ENCODE data around the gene GPR141. TPM values are rescaled to one million over a fixed set of nuclear protein-coding genes. Genes with fewer than 3 reads are reported as not detected.

GPR141 gene
- total RNA-seq, 1 donor from 2014 or later, result not detected

GRCh38 chr7:37768611-37769010 is 85.0 kb downstream of the GPR141 start:
- Mint-ChIP-seq H3K4me3 (ENCODE audit: unreplicated experiment) (no peak overlapping the region), H3K4me1 (ENCODE audit: unreplicated experiment) (no peaks in the 10 kb centered on the region), H3K27me3 (ENCODE audit: unreplicated experiment) (no peaks in the 10 kb centered on the region), H3K9me3 (ENCODE audit: unreplicated experiment) (peaks cover 7% of the 10 kb centered on the region), H3K27ac (ENCODE audit: unreplicated experiment) (no peak overlapping the region), H3K36me3 (ENCODE audit: unreplicated experiment) (no peaks in the 10 kb centered on the region)
- no peak for TF ChIP-seq CTCF (IDR thresholded peaks at IDR 0.05)
- no peak for DNase-seq (ENCODE audit: extremely low spot score, unreplicated experiment)

- no peaks in the 10 kb centered on the region for H3K36me3 Mint-ChIP-seq (ENCODE audit: unreplicated experiment)
- TF ChIP-seq CTCF (IDR thresholded peaks at IDR 0.05), result no peak
- no peaks in the 10 kb centered on the region for H3K27me3 Mint-ChIP-seq (ENCODE audit: unreplicated experiment)
Measured at GRCh38 chr7:37769291-37769690, 85.7 kb downstream of the GPR141 start.

GRCh38 chr7:37769726-37770125 is 86.2 kb downstream of the GPR141 start:
- H3K4me1 Mint-ChIP-seq (ENCODE audit: unreplicated experiment), result no peaks in the 10 kb centered on the region
- peaks cover 3% of the 10 kb centered on the region for H3K9me3 Mint-ChIP-seq (ENCODE audit: unreplicated experiment)
- no peak for DNase-seq (ENCODE audit: extremely low spot score, unreplicated experiment)
- H3K4me3 Mint-ChIP-seq (ENCODE audit: unreplicated experiment), result no peak overlapping the region
- no peak overlapping the region for H3K27ac Mint-ChIP-seq (ENCODE audit: unreplicated experiment)
- TF ChIP-seq CTCF (IDR thresholded peaks at IDR 0.05), result no peak
- no peaks in the 10 kb centered on the region for H3K36me3 Mint-ChIP-seq (ENCODE audit: unreplicated experiment)
- no peaks in the 10 kb centered on the region for H3K27me3 Mint-ChIP-seq (ENCODE audit: unreplicated experiment)

More at GRCh38 chr7:37769291-37769690, 85.7 kb downstream of the GPR141 start:
- DNase-seq (ENCODE audit: extremely low spot score, unreplicated experiment), result no peak
- Mint-ChIP-seq H3K4me1 (ENCODE audit: unreplicated experiment) (no peaks in the 10 kb centered on the region), H3K9me3 (ENCODE audit: unreplicated experiment) (peaks cover 3% of the 10 kb centered on the region), H3K27ac (ENCODE audit: unreplicated experiment) (no peak overlapping the region), H3K4me3 (ENCODE audit: unreplicated experiment) (no peak overlapping the region)

GRCh38 chr7:37770838-37771237 is 87.3 kb downstream of the GPR141 start:
- Mint-ChIP-seq H3K4me3 (ENCODE audit: unreplicated experiment) (no peak overlapping the region), H3K27me3 (ENCODE audit: unreplicated experiment) (no peaks in the 10 kb centered on the region), H3K4me1 (ENCODE audit: unreplicated experiment) (no peaks in the 10 kb centered on the region), H3K36me3 (ENCODE audit: unreplicated experiment) (no peaks in the 10 kb centered on the region), H3K9me3 (ENCODE audit: unreplicated experiment) (peaks cover 7% of the 10 kb centered on the region), H3K27ac (ENCODE audit: unreplicated experiment) (no peak overlapping the region)
- DNase-seq (ENCODE audit: extremely low spot score, unreplicated experiment), result no peak
- no peak for TF ChIP-seq CTCF (IDR thresholded peaks at IDR 0.05)

GRCh38 chr7:37771342-37771741 is 87.8 kb downstream of the GPR141 start:
- no peak overlapping the region for H3K4me3 Mint-ChIP-seq (ENCODE audit: unreplicated experiment)
- no peaks in the 10 kb centered on the region for H3K4me1 Mint-ChIP-seq (ENCODE audit: unreplicated experiment)
- no peaks in the 10 kb centered on the region for H3K27me3 Mint-ChIP-seq (ENCODE audit: unreplicated experiment)
- no peaks in the 10 kb centered on the region for H3K36me3 Mint-ChIP-seq (ENCODE audit: unreplicated experiment)
- no peak for DNase-seq (ENCODE audit: extremely low spot score, unreplicated experiment)
- no peak overlapping the region for H3K27ac Mint-ChIP-seq (ENCODE audit: unreplicated experiment)
- no peak for TF ChIP-seq CTCF (IDR thresholded peaks at IDR 0.05)
- peaks cover 7% of the 10 kb centered on the region for H3K9me3 Mint-ChIP-seq (ENCODE audit: unreplicated experiment)
